ENCODE results near the gene VPS13D.
"Not testable (repeated sequence)": the region's sequence is repeated elsewhere in the genome, so short reads cannot be mapped to it uniquely, and the experiment has no call there.

Gene VPS13D

GRCh38 chr1:12521096-12521495 lies 291.3 kb downstream of the VPS13D start:
- DNase-seq (ENCODE audit: low read depth), result no peak

- not testable (repeated sequence) for DNase-seq (ENCODE audit: low read depth)
Observed at GRCh38 chr1:12522780-12523179, 292.9 kb downstream of the VPS13D start.

GRCh38 chr1:12524266-12524665 lies 294.4 kb downstream of the VPS13D start:
- DNase-seq (ENCODE audit: low read depth), result no peak

- no peak for DNase-seq (ENCODE audit: low read depth)
Observed at GRCh38 chr1:12525311-12526181, 295.7 kb downstream of the VPS13D start.

GRCh38 chr1:12527564-12527963 lies 297.7 kb downstream of the VPS13D start:
- DNase-seq (ENCODE audit: low read depth), result no peak

GRCh38 chr1:12528021-12528852 lies 298.4 kb downstream of the VPS13D start:
- no peak for DNase-seq (ENCODE audit: low read depth)

GRCh38 chr1:12529640-12530174 lies 299.9 kb downstream of the VPS13D start:
- DNase-seq (ENCODE audit: low read depth), result no peak

GRCh38 chr1:12530462-12531178 lies 300.8 kb downstream of the VPS13D start:
- no peak for DNase-seq (ENCODE audit: low read depth)

- no peak for DNase-seq (ENCODE audit: low read depth)
Observed at GRCh38 chr1:12531179-12531499, 301.3 kb downstream of the VPS13D start.

GRCh38 chr1:12532405-12533315 lies 302.8 kb downstream of the VPS13D start:
- DNase-seq (ENCODE audit: low read depth), result no peak

- no peak for DNase-seq (ENCODE audit: low read depth)
Observed at GRCh38 chr1:12536023-12536639, 306.3 kb downstream of the VPS13D start.

- DNase-seq (ENCODE audit: low read depth), result no peak
Observed at GRCh38 chr1:12537294-12537693, 307.5 kb downstream of the VPS13D start.

- DNase-seq (ENCODE audit: low read depth), result no peak
Observed at GRCh38 chr1:12537906-12538461, 308.2 kb downstream of the VPS13D start.

GRCh38 chr1:12538536-12538935 lies 308.7 kb downstream of the VPS13D start:
- DNase-seq (ENCODE audit: low read depth), result not testable (repeated sequence)

- DNase-seq (ENCODE audit: low read depth), result no peak
Observed at GRCh38 chr1:12539320-12539704, 309.5 kb downstream of the VPS13D start.

- DNase-seq (ENCODE audit: low read depth), result no peak
Observed at GRCh38 chr1:12539705-12540579, 310.1 kb downstream of the VPS13D start.

- no peak for DNase-seq (ENCODE audit: low read depth)
Observed at GRCh38 chr1:12540580-12541273, 310.9 kb downstream of the VPS13D start.

- DNase-seq (ENCODE audit: low read depth), result no peak
Observed at GRCh38 chr1:12541274-12542137, 311.7 kb downstream of the VPS13D start.
